HG02840 (cell line): ENCODE measurements around the gene KCTD1.

Experiments used
- ATAC-seq: cut with Tn5 transposase; IDR thresholded peaks from one replicate; pipeline ENCODE4 v1.9.1; 2021; ENCODE audit warnings: mild to moderate bottlenecking, moderate library complexity, moderate number of reproducible peaks; ENCODE audit not compliant: unreplicated experiment, low FRiP score

KCTD1 gene

GRCh38 chr18:26550998-26551694 is 2.8 kb upstream of the KCTD1 start:
- ATAC-seq, result no peak

- no peak for ATAC-seq
Observed at GRCh38 chr18:26549263-26550094, 1.1 kb upstream of the KCTD1 start.

- peak; percentile 50 for ATAC-seq
Observed at GRCh38 chr18:26547646-26548414, 523 bp downstream of the KCTD1 start.

GRCh38 chr18:26546875-26547645 is 1.3 kb downstream of the KCTD1 start:
- no peak for ATAC-seq

- ATAC-seq, result no peak
Observed at GRCh38 chr18:26546170-26546874, 2.0 kb downstream of the KCTD1 start.

GRCh38 chr18:26545335-26546123 is 2.8 kb downstream of the KCTD1 start:
- no peak for ATAC-seq

- no peak for ATAC-seq
Observed at GRCh38 chr18:26544451-26544850, 3.9 kb downstream of the KCTD1 start.

GRCh38 chr18:26543373-26543772 is 5.0 kb downstream of the KCTD1 start:
- ATAC-seq, result no peak

- ATAC-seq, result no peak
Observed at GRCh38 chr18:26540043-26540628, 8.2 kb downstream of the KCTD1 start.

- ATAC-seq, result no peak
Observed at GRCh38 chr18:26538524-26538923, 9.8 kb downstream of the KCTD1 start.

- ATAC-seq, result no peak
Observed at GRCh38 chr18:26536664-26537063, 11.7 kb downstream of the KCTD1 start.

- ATAC-seq, result no peak
Observed at GRCh38 chr18:26536032-26536431, 12.3 kb downstream of the KCTD1 start.

GRCh38 chr18:26535630-26536029 is 12.7 kb downstream of the KCTD1 start:
- ATAC-seq, result no peak

- no peak for ATAC-seq
Observed at GRCh38 chr18:26532367-26533340, 15.7 kb downstream of the KCTD1 start.

GRCh38 chr18:26531605-26532298 is 16.6 kb downstream of the KCTD1 start:
- ATAC-seq, result no peak

GRCh38 chr18:26526966-26527234 is 21.5 kb downstream of the KCTD1 start:
- ATAC-seq, result no peak
